Subcutaneous adipose tissue (tissue), 4 donors: ENCODE results near the gene SLC22A12. TPM values are rescaled to one million over a fixed set of nuclear protein-coding genes. Genes with fewer than 3 reads are reported as not detected.

Experiments used
- total RNA-seq, 4 donors: library from RNA; depleted of rRNA; stranded (reverse); fragments of >200 nt; gene quantifications; one replicate each; pipeline ENCODE4 v1.1.0, GENCODE V29; 2016
- TF ChIP-seq, protein P1 (sequence below): fragments of 450-650 bp; IDR thresholded peaks from one replicate; pipeline ENCODE4 v1.5.1; 2016; ENCODE audit warnings: low read depth, mild to moderate bottlenecking, control low read depth, antibody characterized with exemption, moderate library complexity

SLC22A12 gene
- total RNA-seq, 4 donors from 2014 or later: not detected

DNA sequence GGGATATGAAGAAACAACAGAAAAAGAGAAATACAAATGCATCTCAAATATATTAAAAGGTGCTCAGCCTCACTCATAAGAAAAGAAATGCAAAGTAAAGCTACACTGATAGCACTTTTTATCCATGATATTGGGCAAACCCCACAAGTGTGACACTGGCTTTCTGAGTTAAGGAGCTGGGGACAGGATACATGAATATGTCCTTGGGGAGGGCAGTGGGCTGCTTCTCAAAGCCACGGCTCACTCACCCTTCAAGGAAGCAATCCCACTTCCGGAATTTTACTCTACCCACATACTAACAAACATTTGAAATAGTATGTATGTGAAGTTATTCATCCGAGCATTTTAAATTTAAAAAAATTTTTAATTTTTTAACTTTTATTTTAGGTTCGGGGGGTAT lies 41.1 kb upstream of the SLC22A12 start:
- TF ChIP-seq, protein P1, sequence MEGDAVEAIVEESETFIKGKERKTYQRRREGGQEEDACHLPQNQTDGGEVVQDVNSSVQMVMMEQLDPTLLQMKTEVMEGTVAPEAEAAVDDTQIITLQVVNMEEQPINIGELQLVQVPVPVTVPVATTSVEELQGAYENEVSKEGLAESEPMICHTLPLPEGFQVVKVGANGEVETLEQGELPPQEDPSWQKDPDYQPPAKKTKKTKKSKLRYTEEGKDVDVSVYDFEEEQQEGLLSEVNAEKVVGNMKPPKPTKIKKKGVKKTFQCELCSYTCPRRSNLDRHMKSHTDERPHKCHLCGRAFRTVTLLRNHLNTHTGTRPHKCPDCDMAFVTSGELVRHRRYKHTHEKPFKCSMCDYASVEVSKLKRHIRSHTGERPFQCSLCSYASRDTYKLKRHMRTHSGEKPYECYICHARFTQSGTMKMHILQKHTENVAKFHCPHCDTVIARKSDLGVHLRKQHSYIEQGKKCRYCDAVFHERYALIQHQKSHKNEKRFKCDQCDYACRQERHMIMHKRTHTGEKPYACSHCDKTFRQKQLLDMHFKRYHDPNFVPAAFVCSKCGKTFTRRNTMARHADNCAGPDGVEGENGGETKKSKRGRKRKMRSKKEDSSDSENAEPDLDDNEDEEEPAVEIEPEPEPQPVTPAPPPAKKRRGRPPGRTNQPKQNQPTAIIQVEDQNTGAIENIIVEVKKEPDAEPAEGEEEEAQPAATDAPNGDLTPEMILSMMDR: no peak

DNA sequence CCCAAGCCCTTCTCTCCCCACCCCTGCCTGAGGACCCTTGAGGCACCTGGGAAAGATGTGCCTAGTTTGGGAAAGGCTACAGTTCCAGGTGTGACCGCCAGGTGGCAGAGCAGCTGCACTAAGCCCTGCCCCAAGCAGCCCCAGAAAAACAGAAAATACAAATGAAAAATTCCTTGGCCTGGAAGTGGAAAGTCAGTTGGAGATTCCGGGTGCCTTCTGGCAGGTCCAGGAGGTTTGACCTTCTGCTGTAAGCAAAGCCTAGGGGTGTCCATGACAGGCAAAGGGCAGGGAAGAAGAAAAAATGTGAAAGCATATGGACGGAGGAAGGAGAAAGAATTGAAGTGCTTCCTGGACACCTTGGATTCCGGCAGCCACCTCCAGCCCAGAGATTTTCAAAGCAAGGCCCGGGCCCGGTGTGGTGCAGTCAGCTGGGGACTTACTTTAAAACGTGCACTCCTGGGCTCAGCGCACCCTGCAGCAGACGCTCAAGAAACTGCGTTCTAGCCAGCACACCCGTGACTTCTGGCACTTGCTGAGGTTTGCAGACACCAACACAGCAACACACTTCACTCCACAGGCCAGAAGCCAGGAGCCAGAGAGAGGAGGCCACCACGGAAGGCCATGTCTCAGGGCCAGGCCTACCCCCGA lies 37.3 kb upstream of the SLC22A12 start:
- TF ChIP-seq, protein P1: no peak

DNA sequence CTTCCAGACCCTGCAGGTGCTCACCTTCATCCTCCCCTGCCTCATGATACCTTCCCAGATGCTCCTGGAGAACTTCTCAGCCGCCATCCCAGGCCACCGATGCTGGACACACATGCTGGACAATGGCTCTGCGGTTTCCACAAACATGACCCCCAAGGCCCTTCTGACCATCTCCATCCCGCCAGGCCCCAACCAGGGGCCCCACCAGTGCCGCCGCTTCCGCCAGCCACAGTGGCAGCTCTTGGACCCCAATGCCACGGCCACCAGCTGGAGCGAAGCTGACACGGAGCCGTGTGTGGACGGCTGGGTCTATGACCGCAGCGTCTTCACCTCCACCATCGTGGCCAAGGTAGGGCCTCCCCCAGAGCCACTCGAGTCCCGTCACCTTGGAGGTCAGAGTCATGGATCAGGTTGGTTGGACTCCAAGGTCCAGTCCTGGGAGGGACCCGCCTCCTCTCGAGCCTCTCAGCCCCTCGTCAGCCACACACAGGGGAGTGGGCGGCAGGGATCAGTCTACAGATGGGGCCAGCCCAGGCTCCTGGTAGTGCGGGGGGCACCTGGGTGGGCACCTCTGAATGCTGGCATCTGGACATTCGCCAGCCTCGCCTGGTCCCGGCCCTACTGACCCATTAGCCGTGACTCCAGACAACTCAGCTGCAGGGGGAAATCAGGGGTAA lies 34.8 kb upstream of the SLC22A12 start:
- TF ChIP-seq, protein P1: no peak

DNA sequence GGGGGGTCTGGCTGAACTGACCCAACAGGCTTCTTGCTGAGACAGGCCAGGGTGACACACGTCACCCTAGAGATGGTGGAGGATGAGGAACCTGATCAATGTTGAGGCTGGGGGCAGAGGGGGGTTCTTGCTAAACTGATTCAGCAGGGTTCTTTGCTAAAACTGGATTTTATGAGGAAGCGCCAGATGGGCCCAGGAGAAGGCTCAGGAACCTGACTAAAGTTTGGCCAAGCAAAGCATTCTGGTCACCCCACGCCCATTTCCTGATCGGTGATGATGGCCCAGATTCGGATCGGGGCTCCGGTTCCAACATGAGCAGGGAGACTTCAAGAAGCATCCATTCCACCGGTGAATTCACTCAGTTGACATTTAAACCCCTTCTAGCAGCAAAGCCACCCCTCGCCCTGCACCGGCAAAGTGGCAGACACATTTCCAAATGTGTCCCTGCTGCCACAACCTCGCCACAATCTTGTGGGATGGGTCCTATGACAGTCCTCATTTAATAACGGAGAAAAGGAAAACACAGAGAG lies 34.2 kb upstream of the SLC22A12 start:
- TF ChIP-seq, protein P1: no peak

DNA sequence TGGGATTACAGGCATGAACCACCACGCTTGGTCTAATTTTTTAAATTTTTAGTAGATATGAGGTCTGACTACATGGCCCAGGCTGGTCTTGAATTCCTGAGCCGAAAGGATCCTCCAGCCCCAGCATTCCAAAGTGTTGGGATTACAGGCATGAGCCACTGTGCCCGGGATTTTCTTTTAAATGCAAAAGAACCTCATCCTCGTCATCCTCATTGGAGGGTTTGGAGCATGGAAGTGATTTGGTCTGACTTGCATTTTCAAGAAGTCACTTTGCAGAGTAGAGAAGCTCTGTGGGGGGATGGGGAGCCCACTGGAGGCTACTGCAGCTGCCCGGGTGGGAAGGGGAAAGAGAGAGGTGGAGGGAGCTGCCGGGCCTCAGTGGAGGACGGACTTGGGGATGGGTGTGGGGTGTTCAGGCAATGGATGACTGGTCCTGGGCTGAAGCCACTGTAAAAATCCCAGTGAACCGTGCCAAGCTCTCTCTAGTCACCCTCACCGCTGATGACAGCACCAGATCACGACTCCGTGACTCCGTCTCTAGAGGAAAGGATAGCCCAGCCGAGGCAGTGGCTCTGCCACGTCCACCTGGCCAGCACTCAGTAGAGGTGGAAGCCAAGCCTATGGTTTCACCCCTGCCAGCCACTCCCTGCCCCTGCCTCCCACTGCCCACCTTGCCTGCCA lies 32.8 kb upstream of the SLC22A12 start:
- TF ChIP-seq, protein P1: no peak

DNA sequence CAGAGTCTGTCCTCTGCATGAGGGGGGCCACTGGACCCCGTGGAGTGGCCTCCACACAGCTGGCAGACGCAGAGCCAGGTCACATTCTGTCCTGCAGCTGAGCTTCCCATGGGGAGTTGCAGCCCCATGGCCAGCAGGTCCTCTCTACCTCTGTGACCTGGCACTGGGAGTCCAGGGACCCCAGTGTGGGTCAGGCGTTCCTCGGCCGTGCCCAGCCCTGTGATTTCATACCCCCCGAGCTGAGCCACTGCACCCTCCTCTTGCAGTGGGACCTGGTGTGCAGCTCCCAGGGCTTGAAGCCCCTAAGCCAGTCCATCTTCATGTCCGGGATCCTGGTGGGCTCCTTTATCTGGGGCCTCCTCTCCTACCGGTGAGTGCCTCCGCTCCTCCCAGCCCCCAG lies 32.2 kb upstream of the SLC22A12 start:
- TF ChIP-seq, protein P1: no peak
